Memory B cell (primary cell): Measurements from ENCODE around the gene RFXAP.
"Not testable (repeated sequence)": the region's sequence is repeated elsewhere in the genome, so short reads cannot be mapped to it uniquely, and the experiment has no call there.

Experiments
- ATAC-seq: fragments of 150-1000 bp; cut with Tn5 transposase; 2 replicates; pipeline ENCODE4 v1.10.0; 2021; ENCODE audit warnings: low read depth, mild to moderate bottlenecking, moderate library complexity
- DNase-seq, 2 donors: peaks; one replicate each; pipeline ENCODE4 v3.0.0; 2022; ENCODE audit warnings: low spot score in 2 of 2
- H3K27ac Mint-ChIP-seq: one replicate; pipeline ENCODE4 v1.8.0; 2022; ENCODE audit warnings: mild to moderate bottlenecking, moderate library complexity, mixed read lengths
- H3K27me3 Mint-ChIP-seq: one replicate; pipeline ENCODE4 v1.8.0; 2022; ENCODE audit warnings: mixed read lengths
- H3K36me3 Mint-ChIP-seq: one replicate; pipeline ENCODE4 v1.8.0; 2022; ENCODE audit warnings: mild to moderate bottlenecking, mixed read lengths
- H3K4me1 Mint-ChIP-seq: one replicate; pipeline ENCODE4 v1.8.0; 2022; ENCODE audit warnings: mixed read lengths
- H3K4me3 Mint-ChIP-seq: one replicate; pipeline ENCODE4 v1.8.0; 2022; ENCODE audit warnings: mild to moderate bottlenecking, moderate library complexity, mixed read lengths
- H3K9me3 Mint-ChIP-seq: one replicate; pipeline ENCODE4 v1.8.0; 2022; ENCODE audit warnings: mixed read lengths

RFXAP gene

GRCh38 chr13:36818804-36819738 is at the start of gene RFXAP:
RFXAP (plus strand) TSS chr13:36819222; CDS start chr13:36819358, 136 bp downstream.
- DNase-seq: peak; percentile 87 to 90
- Mint-ChIP-seq H3K36me3 (no peaks in the 10 kb centered on the region), H3K27ac (peak within 1 kb of the TSS; percentile 88), H3K4me3 (peak within 1 kb of the TSS; percentile 94), H3K4me1 (peaks cover 23% of the 10 kb centered on the region), H3K9me3 (peaks cover 3% of the 10 kb centered on the region), H3K27me3 (peaks cover 5% of the 10 kb centered on the region)
- peak; percentile 92 for ATAC-seq

- ATAC-seq (no peak), DNase-seq (no peak)
- no peak overlapping the region for H3K4me3 Mint-ChIP-seq
- peaks cover 7% of the 10 kb centered on the region for H3K9me3 Mint-ChIP-seq
- peaks cover 16% of the 10 kb centered on the region for H3K27me3 Mint-ChIP-seq
- H3K4me1 Mint-ChIP-seq: peaks cover 5% of the 10 kb centered on the region
- no peak overlapping the region for H3K27ac Mint-ChIP-seq
- no peaks in the 10 kb centered on the region for H3K36me3 Mint-ChIP-seq
Measured at GRCh38 chr13:36769545-36769944, 49.5 kb upstream of the RFXAP start.

- Mint-ChIP-seq H3K27ac (no peak overlapping the region), H3K36me3 (no peaks in the 10 kb centered on the region), H3K9me3 (peaks cover 7% of the 10 kb centered on the region), H3K27me3 (peaks cover 13% of the 10 kb centered on the region), H3K4me3 (no peak overlapping the region), H3K4me1 (peaks cover 5% of the 10 kb centered on the region)
- ATAC-seq (no peak), DNase-seq (no peak)
Measured at GRCh38 chr13:36770741-36771140, 48.3 kb upstream of the RFXAP start.

- Mint-ChIP-seq H3K4me1 (peaks cover 5% of the 10 kb centered on the region), H3K27ac (no peak overlapping the region), H3K9me3 (no peaks in the 10 kb centered on the region)
Measured at GRCh38 chr13:36772853-36773252, 46.2 kb upstream of the RFXAP start.

GRCh38 chr13:36774931-36775330 is 44.1 kb upstream of the RFXAP start:
- H3K36me3 Mint-ChIP-seq: no peaks in the 10 kb centered on the region

More at GRCh38 chr13:36772853-36773252, 46.2 kb upstream of the RFXAP start:
- H3K27me3 Mint-ChIP-seq: peaks cover 15% of the 10 kb centered on the region
- no peaks in the 10 kb centered on the region for H3K36me3 Mint-ChIP-seq
- ATAC-seq (no peak), DNase-seq (no peak)
- no peak overlapping the region for H3K4me3 Mint-ChIP-seq

GRCh38 chr13:36776175-36776574 is 42.8 kb upstream of the RFXAP start:
- no peaks in the 10 kb centered on the region for H3K4me1 Mint-ChIP-seq
- no peak overlapping the region for H3K27ac Mint-ChIP-seq
- H3K9me3 Mint-ChIP-seq: no peaks in the 10 kb centered on the region
- H3K27me3 Mint-ChIP-seq: peaks cover 12% of the 10 kb centered on the region
- no peaks in the 10 kb centered on the region for H3K36me3 Mint-ChIP-seq
- DNase-seq: no peak
- H3K4me3 Mint-ChIP-seq: no peak overlapping the region
- ATAC-seq: no peak

More at GRCh38 chr13:36774931-36775330, 44.1 kb upstream of the RFXAP start:
- ATAC-seq: no peak
- no peak overlapping the region for H3K4me3 Mint-ChIP-seq
- DNase-seq: no peak
- H3K27me3 Mint-ChIP-seq: peaks cover 12% of the 10 kb centered on the region
- no peaks in the 10 kb centered on the region for H3K4me1 Mint-ChIP-seq
- H3K27ac Mint-ChIP-seq: no peak overlapping the region
- no peaks in the 10 kb centered on the region for H3K9me3 Mint-ChIP-seq

GRCh38 chr13:36778083-36778671 is 40.8 kb upstream of the RFXAP start:
- ATAC-seq (no peak), DNase-seq (no peak)
- no peak overlapping the region for H3K27ac Mint-ChIP-seq

GRCh38 chr13:36783890-36784289 is 35.1 kb upstream of the RFXAP start:
- Mint-ChIP-seq H3K36me3 (no peaks in the 10 kb centered on the region), H3K27me3 (peaks cover 7% of the 10 kb centered on the region), H3K27ac (no peak overlapping the region), H3K4me1 (no peaks in the 10 kb centered on the region), H3K4me3 (no peak overlapping the region), H3K9me3 (no peaks in the 10 kb centered on the region)
- DNase-seq (no peak), ATAC-seq (no peak)

More at GRCh38 chr13:36778083-36778671, 40.8 kb upstream of the RFXAP start:
- no peaks in the 10 kb centered on the region for H3K9me3 Mint-ChIP-seq
- no peaks in the 10 kb centered on the region for H3K36me3 Mint-ChIP-seq
- peaks cover 10% of the 10 kb centered on the region for H3K27me3 Mint-ChIP-seq
- H3K4me1 Mint-ChIP-seq: no peaks in the 10 kb centered on the region
- no peak overlapping the region for H3K4me3 Mint-ChIP-seq

GRCh38 chr13:36786175-36786574 is 32.8 kb upstream of the RFXAP start:
- not testable (repeated sequence) for H3K9me3 Mint-ChIP-seq, H3K27me3 Mint-ChIP-seq, DNase-seq, ATAC-seq, H3K36me3 Mint-ChIP-seq, H3K4me1 Mint-ChIP-seq, H3K27ac Mint-ChIP-seq, H3K4me3 Mint-ChIP-seq

- H3K27ac Mint-ChIP-seq: no peak overlapping the region
- ATAC-seq (no peak), DNase-seq (no peak)
- H3K9me3 Mint-ChIP-seq: no peaks in the 10 kb centered on the region
- no peak overlapping the region for H3K4me3 Mint-ChIP-seq
- H3K4me1 Mint-ChIP-seq: no peaks in the 10 kb centered on the region
- H3K27me3 Mint-ChIP-seq: peaks cover 10% of the 10 kb centered on the region
- H3K36me3 Mint-ChIP-seq: no peaks in the 10 kb centered on the region
Measured at GRCh38 chr13:36787181-36787580, 31.8 kb upstream of the RFXAP start.

- Mint-ChIP-seq H3K36me3 (no peaks in the 10 kb centered on the region), H3K4me1 (no peaks in the 10 kb centered on the region), H3K27ac (no peak overlapping the region), H3K4me3 (no peak overlapping the region), H3K9me3 (no peaks in the 10 kb centered on the region), H3K27me3 (peaks cover 9% of the 10 kb centered on the region)
- DNase-seq (no peak), ATAC-seq (no peak)
Measured at GRCh38 chr13:36788276-36788675, 30.7 kb upstream of the RFXAP start.

GRCh38 chr13:36789061-36789460 is 30.0 kb upstream of the RFXAP start:
- Mint-ChIP-seq H3K27ac (no peak overlapping the region), H3K9me3 (no peaks in the 10 kb centered on the region), H3K4me1 (no peaks in the 10 kb centered on the region), H3K36me3 (no peaks in the 10 kb centered on the region), H3K27me3 (peaks cover 9% of the 10 kb centered on the region), H3K4me3 (no peak overlapping the region)
- no peak for DNase-seq
- ATAC-seq: no peak

GRCh38 chr13:36789730-36790129 is 29.3 kb upstream of the RFXAP start:
- DNase-seq (no peak), ATAC-seq (no peak)
- Mint-ChIP-seq H3K36me3 (no peaks in the 10 kb centered on the region), H3K9me3 (no peaks in the 10 kb centered on the region), H3K4me1 (no peaks in the 10 kb centered on the region), H3K4me3 (no peak overlapping the region), H3K27me3 (peaks cover 9% of the 10 kb centered on the region), H3K27ac (no peak overlapping the region)

- Mint-ChIP-seq H3K27ac (no peak overlapping the region), H3K4me1 (no peaks in the 10 kb centered on the region), H3K27me3 (peaks cover 10% of the 10 kb centered on the region), H3K36me3 (no peaks in the 10 kb centered on the region), H3K9me3 (no peaks in the 10 kb centered on the region), H3K4me3 (no peak overlapping the region)
- ATAC-seq (no peak), DNase-seq (no peak)
Measured at GRCh38 chr13:36794706-36795105, 24.3 kb upstream of the RFXAP start.
